ENCODE measurements around the gene MLKL.
"Not testable (repeated sequence)": the region's sequence is repeated elsewhere in the genome, so short reads cannot be mapped to it uniquely, and the experiment has no call there.

MLKL gene

DNA sequence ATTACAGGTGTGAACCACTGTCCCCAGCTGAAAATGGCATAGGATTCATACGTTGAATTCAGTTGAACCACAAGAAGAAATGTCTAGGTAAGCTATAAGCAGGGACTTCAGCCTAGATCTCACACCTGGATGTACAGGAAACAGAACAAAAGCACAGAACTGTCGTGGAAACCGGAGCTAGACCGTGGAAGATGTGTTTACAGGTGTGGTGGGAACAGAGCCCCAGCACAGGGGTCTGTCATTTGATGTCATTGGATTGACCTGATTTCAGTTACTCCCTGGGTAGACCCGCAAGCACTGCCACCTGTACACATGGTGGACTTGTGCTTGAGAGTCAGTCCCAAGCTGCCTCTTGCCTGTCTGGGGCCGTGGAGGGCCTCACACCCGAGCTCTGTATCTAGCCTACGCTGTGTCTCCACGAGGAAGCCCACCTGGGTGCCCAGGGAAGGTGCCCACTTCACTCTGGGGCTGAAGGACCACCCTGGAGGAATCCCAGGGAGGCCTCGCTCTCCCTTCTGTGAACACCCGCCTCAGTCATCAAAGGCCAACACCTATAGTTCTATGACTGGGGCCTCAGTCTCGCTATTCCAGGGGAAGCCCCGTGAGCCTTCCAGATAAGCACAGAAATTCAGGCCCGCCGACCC is 32.2 kb upstream of the MLKL start:
- DNase-seq (ENCODE audit: low read depth): no peak

DNA sequence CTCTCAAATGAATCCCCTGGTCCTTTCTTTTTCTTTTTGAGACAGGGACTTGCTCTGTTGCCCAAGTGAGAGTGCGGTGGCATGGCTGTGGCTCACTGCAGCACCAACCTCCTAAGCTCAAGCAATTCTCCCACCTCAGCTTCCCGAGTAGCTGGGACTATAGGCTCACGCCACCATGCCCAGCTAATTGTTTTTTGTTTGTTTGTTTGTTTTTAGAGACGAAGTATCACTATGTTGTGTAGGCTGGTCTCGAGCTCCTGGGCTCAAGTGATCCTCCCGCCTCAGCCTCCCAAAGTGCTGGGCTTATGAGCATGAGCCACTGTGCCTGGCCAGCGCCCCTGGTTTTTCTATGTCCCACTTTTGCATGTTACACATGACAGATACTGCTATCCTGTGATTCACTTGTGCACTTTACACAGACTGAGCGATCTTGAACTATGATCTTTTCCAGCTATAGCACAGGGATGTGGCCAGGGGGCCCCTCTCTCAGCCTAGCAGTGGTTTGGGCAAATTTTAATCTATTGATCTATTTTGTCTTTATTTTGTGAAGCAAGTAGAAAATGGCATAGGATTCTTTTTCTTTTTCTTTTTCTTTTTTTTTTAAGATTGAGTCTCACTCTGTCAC is 31.3 kb upstream of the MLKL start:
- no peak for DNase-seq (ENCODE audit: low read depth)

DNA sequence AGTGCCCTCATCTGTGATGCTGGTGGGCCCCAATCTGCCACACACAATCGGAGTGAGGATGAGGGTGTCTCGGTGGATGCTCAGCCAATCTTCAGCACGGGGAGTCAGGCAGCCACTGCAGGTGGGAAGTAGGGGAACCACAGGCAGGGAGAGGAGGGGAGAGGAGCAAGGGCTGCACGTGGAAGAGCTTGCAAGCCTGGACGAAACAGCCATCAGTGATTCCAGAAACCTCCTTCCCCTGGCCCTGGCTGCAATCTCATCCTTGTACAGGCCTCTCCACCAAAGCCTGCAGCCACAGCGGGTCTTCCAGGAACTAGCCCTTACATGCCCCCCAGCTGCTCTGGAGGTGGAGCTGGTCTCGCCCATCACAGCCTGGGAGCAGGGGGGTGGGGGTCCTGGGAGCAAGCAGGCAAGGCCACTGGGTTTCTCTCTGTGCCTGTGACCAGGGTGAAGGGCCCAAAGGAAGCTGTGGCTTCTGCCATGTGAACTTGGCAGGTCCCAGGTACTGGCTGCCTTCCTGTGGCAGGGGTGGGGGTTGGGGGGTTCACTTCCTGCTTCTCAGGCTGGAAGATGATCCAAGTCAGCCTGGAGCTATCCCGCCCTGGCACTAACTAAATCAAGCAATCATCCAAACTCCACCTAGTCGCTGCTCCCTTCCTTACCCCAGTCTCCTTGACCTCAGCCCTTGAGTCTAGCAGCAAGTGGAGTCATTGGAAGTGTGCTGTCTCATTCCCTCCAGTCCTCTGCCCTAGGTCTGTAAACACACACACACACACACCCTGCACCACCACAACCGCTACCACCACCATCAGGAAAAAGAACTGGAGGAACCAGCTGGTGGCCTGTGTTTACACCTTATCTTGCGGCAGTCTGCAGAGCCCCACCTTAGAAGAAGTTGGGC is 29.4 kb upstream of the MLKL start:
- DNase-seq (ENCODE audit: low read depth): no peak

DNA sequence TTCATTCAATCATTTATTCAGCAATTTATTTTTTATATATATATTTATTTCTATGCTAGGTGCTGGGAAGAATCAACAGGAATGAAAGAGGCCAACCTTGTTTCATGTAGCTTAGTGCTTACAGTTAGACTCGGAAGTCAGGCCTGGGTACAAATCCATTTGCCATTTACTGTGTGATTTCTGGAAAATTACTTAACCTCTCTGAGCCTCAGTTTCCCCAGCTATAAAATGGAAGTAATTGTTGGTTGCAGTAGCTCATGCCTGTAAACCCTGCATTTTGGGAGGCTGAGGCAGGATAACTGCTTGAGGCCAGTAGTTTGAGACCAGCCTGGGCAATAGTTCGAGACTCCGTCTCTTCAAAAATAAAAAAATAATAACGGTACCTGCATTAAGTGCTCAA is 27.2 kb upstream of the MLKL start:
- no peak for DNase-seq (ENCODE audit: low read depth)

DNA sequence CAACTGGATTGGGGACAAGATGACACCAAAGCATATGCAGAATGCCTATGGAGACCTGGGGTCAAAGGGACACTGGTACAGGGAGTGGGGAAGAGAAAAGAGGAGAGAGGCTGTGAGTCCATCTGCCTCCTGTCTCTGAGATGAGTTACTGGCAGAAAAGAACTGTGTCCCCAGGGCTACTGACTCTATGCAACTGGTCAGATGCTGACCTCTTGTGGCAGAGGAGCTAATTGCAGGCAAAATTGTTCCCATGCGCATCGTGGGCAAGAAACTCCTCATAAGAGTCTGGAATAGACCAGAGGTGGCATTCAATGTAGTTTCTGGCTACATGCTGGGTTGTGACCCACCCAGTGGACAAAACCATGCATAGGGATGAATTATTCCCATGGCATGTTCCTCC is 26.1 kb upstream of the MLKL start:
- no peak for DNase-seq (ENCODE audit: low read depth)

DNA sequence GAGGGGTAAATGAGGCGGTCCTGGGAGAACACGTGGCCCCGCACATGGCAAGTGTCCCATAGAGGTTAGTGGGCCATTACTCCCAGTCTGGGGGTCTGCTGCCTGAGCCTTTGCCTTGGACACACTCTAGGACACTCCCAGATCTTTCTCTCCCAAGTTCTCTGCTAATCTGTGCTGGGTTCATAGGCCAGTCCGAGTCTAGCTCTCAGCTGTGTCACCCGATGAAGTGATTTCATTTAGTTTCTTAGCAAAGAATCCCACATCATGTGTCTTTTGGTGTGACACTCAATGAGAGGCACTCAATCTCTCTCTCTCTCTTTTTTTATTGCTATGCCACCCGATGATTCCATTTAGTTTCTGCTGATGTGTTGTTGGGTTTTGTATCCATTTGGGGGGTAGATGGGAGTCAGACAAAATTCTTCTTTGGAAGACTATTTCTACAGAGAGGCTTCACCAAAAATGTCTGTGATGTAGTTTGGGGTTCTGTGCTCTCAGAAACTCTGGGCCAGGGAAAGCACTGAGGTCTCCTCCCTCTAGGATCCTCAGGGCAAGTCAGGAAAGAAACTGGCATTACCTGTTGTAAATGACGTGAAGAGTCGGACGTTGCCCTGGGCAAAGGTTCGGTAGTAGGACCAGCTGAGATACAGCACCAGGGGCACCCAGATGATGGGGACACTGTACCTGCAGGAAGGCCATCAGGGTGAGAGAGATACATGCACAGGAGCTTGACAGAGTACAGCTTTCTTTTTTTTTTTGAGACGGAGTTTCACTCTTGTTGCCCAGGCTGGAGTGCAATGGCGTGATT is 25.2 kb upstream of the MLKL start:
- no peak for DNase-seq (ENCODE audit: low read depth)

DNA sequence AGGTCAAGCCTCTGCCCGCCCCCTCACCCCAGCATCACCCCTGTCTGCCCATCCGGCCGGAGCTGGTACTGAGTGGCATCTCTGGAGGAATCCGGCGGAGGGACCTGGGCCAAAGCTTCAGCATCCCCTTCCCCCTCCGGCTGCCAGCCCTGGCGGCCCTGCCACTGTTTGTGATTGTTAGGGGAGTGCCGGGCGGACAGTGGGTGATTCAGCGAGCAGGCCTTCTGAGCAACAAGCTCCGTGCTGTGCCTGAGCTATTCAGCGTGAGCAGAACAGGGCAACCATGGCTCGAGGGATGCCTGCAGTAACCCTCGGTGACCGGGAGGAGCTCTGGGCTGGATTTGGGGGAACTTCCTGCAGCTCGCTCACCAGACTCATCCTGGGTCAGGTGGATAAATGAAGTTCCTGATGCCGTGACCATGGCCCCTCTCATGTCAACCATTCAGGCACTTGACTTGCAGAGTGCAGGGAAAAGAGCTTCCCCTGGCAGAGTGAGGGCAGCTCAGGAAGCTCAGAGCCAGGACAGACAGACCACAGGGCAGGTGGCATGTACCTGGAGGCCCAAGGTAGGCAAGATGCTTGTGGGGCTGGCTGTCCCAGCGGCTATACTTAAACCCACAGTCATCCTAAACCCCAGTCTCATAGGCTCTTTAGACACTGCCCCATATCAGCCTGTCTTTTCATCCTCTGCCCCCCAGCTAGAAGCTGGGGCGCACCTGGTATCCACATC is 24.3 kb upstream of the MLKL start:
- no peak for DNase-seq (ENCODE audit: low read depth)

DNA sequence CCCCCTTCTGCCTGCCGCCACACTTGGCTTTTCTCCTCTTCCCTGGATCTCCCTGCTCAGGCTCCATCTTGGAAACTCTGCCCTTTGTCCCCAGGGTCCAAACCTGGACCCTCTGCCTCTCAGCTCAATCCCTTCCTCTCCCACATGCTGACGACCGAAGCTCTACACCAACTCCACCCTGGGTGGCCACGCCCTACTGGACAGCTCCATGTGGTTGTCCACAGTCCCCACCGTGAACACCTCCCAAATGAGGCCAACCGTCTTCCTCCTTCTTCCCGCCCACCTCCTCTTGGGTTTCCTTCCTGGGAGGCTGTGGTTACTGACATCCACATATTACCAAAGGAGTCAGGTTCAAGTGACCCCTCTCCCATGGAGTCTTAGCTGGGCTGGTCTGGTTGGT is 22.6 kb upstream of the MLKL start:
- no peak for DNase-seq (ENCODE audit: low read depth)

DNA sequence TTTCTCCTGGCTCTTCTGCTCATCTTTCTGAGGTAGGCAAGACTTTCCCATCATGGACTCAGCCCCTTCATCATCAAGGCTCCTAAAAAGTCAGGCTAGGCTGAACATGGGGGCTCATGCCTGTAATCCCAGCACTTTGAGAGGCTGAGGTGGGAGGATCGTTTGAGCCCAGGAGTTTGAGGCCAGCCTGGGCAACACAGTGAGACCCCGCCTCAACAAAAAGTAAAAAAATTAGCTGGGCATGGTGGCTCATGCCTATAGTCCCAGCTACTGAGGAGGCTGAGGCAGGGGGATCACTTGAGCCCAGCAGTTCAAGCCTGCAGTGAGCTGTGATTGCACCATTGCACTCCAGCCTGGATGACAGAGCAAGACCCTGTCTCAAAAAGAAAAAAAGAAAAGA is 21.5 kb upstream of the MLKL start:
- not testable (repeated sequence) for DNase-seq (ENCODE audit: low read depth)

DNA sequence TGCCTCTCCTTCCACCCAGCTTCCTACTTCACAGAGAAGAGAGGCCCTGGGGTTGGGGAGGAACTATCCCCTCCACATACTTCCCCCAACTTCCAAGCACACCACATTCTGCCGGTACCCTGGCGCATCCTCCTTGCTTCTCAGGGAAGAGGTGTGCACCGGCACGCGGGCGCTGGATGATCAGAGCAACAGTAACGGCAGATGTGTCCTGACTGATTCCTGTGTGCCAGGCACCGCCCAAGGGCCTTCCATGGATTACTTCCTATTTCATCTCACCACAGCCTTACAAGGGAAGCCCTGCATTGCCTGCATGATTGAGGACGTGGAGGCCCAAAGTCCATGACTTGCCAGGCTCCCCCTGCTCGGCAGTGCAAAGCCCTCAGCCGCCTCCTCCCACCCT is 21.1 kb upstream of the MLKL start:
- DNase-seq (ENCODE audit: low read depth): no peak

DNA sequence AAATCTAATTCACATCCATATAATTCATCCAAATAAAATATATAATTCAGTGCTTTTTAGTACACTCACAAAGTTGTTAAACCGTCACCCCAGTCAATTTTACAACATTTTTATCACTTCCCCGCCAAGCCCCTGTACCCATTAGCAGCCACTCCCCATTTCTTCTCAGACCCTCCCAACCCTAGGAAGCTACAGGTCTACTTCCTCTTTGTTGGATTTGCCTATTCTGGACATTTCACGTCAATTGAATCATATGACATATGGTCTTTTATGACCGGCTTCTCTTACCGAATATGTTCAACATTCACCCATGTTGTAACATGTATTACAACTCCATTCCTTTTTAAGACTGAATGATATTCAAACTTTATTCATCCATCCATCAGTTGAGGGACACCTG is 19.9 kb upstream of the MLKL start:
- DNase-seq (ENCODE audit: low read depth): no peak

DNA sequence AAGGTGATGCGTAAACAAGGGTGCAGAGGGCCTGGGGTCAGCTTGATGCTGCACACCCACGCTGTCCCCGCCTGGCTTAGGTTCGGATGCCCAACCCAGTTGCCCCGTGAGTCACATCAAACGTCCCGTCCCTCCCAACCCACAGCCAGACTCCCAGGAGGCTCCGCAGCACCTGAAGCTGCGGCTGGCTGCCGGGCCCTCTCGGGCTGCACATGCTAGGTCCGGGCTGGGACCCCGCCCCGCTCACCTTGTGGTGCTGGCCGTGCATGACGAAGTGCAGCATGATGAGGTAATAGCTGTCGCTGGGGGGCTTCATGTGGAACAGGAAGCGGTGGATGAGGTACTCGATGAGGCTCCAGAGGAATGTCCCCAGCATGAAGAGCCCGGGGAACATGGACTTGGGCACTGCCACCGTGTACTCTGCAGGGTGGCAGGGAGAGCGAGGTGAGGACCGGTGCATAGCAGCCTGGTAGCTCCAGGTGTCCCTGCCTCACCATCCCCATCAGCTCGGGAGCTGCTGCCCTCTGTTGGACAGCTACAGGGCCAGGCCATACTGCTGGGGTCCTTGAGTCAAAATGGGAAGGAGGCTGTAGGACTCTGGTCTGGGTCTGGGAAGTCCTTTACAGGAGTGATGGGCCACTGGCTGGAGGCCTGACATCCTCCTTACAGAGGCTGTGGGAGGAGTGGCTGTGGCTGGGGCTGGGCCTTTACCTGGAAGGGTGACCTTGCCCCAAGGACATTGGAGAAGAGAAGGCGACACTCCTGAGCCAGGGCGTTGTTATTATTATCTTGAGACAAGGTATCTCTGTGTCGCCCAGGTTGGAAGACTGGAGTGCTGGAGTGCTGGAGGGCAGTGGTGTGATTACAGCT is 18.3 kb upstream of the MLKL start:
- no peak for DNase-seq (ENCODE audit: low read depth)

DNA sequence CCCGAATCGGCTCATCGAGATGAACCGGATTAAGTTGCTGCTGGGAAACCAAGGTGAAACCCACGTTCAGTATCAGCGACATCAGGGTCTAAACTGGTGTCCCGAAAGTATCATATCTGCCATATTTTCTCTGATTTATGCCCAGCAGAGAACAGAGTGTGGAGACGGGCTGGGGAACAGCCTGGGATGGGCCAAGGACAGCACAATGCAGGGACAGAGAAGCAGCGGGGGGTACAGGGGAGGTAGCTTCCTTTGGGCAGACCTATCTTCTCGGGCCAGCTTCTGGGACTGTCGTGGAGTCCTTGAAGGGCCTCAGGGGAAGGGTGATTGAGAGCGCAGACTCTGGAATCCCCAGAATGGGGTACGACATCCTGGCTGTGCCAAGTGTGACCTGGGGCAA is 17.5 kb upstream of the MLKL start:
- DNase-seq (ENCODE audit: low read depth): no peak

DNA sequence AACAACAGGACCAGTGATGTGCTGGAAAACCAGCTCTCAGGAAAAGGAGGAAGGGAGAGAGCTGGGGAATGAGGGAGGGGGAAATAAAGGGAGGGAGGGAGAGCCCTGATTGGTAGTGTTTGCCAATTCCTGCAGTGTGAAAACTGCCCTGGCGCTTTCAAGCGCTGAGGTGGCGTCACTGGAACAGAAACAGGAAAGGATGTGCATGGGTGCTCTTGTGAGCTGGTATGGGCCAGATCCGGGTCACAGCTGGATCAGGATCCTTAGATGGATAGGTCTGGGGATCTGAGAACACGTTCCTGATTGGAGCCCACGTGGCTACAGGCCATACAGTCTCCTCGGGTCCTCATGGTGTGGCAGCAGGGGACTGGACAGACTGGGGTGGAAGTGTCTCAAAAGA is 16.7 kb upstream of the MLKL start:
- DNase-seq (ENCODE audit: low read depth): no peak

DNA sequence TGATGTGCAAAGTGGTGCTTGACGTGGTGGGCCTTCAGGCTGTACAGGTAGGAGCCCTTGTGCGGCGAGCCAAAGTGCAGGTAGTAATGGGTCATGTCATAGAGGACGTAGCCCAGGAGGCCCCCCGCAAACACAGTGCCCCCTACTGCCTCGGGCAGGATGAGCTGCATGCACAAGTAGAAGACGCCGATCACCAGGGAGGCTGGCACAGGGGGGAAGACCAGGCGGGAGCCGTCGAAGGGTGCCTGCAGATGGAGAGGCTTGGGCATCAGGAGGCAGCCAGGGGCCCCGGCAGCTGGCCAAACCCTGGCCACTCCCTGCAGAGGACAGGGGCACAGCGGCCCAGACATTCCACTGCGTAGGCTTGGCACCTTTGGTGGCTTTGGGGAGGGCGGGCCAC is 15.7 kb upstream of the MLKL start:
- DNase-seq (ENCODE audit: low read depth): no peak

DNA sequence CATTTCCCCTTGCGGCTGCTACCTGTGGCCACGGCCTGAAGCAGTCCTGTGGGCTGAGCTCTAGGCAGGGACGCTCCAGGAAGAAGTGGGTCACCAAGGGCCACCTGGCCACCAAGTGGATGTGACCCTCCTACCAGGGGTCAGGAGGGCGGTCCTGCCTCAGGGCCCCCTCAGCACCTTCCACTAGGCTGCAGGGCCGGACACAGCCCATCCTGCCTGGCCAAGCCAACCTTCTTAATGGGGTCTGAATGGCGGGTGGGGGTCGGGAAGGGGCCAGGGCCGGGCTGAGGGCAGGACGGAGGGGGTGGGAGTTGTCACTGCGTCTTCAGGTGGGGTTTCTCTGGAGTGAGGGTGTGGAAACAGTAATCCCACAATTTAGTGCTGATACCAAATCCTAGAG is 13.2 kb upstream of the MLKL start:
- DNase-seq (ENCODE audit: low read depth): no peak

DNA sequence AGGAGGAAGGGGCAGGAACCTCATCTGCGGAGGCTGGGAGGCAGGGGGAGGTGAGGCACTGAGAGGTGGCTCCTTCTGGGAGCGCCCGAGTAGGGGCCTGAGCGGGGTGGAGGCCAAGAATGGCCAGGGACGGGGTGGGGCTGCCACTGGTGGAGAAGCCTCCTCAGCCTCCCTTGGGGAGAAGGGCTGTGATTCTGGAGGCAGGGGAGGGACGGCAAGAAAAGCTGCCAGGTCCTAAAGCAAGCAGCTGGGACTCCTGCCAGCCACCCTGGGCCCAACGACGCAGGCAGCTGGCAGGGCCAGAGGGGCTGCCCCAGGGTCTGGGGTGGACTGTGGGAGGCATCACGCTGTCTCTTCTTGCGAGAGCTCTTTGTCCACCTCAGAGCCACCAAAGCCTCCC is 12.7 kb upstream of the MLKL start:
- DNase-seq (ENCODE audit: low read depth): no peak

DNA sequence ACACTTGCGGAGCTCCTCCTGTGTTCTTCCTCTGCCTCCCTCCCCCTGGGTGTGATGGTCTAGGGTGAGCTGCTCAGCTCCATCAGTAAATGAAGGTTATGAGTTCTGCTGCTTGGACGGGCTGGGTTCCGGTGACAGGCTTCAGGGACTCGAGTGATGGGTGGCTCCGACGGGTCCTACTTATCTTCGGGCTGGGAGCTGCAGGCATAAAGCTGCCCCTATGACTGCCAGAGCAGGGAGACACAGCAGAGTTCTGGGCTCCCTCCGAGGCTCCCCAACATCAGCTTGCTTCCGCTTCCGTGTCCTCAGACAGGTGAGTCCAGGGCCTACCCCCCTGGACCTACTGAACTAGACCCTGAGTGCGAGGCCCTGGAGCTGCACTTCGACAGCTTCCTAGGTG is 11.3 kb upstream of the MLKL start:
- DNase-seq (ENCODE audit: low read depth): no peak

DNA sequence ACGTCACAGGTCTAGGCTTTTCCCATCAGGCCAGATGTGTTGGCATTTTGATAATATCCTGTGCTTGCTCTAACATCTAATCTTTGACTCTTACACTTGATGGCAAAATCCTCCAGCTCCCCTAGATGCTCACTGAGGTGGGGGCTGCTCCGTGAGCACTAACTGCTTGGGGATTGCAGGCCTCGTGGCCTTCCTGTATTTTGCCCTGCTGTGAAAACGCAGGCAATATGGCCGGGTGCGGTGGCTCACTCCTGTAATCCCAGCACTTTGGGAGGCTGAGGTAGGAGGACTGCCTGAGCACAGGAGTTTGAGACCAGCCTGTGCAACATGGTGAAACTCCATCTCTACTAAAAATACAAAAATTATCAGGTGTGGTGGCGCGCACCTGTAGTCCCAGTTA is 9.7 kb upstream of the MLKL start:
- no peak for DNase-seq (ENCODE audit: low read depth)

DNA sequence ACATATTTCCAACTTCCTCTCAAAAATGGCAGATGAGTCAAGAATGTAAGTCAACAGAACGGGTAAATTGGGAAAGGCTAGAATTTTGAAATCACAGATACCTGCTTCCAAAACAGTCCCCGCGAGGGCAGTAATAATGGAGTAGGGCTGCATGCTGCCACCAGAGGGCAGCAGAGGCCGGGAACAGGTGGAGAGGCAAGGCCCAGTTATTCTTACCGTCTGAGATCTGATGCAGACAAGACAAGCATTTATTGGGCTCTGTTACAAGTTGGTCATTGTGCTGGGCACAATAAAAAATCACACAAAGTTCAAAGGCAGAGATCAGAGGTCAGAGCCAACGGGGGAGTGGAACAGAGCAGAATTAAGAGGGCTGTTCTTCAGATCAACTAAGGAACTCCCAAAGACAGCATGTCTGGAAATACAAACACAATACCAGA is 8.8 kb upstream of the MLKL start:
- peak; percentile 68 for DNase-seq (ENCODE audit: low read depth)

DNA sequence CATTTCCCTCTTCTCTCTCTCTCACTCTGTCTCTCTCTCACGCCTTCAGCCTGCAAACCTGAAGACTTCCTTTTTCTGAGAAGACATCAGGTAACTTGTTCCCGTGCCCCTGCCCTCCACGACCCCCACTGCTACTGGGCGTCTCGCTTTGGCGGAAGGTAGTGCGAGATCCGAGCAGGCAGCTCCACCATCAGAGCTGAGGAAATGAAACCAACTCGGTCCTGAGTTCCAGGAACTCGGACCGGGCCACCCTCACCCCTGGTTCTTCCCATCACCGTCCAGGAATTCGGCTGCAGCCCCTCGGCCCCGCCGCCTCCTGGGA is 585 bp downstream of the MLKL start:
- DNase-seq (ENCODE audit: low read depth): peak; percentile 9
